ENCODE measurements around the gene FRMPD1.
A peak's percentile ranks its signal among the peaks of the same experiment; 100 is the strongest.
"Not testable (repeated sequence)": the region's sequence is repeated elsewhere in the genome, so short reads cannot be mapped to it uniquely, and the experiment has no call there.

Gene FRMPD1

GRCh38 chr9:37650873-37651768 lies at the start of gene FRMPD1:
FRMPD1 (plus strand) TSS chr9:37650954; CDS start chr9:37692642, 41,688 bp downstream.
- H3K27me3 ChIP-seq (ENCODE audit: low read depth): peaks cover 25% of the 10 kb centered on the region
- H3K4me3 ChIP-seq: peak within 1 kb of the TSS; percentile 42
- in situ Hi-C loops (cut with MboI; ENCODE audit: low sequenced_read_pairs): loop anchor here (5.0 kb wide), 1 partner anchor 51 kb away; no protein-coding TSS in a partner anchor
- H3K36me3 ChIP-seq (replicated peaks): no peaks in the 10 kb centered on the region
- H3K9me3 ChIP-seq: no peaks in the 10 kb centered on the region
- H3K4me1 ChIP-seq: peaks cover 5% of the 10 kb centered on the region; the same call in 1 of the 2 replicates
- peak; percentile 73 to 82 for DNase-seq (ENCODE audit: low spot score in 2 of 2)

- DNase-seq (ENCODE audit: low spot score in 2 of 2); H3K9me3 ChIP-seq; H3K27me3 ChIP-seq (ENCODE audit: low read depth); H3K4me3 ChIP-seq; in situ Hi-C loops (cut with MboI; ENCODE audit: low sequenced_read_pairs); H3K36me3 ChIP-seq (replicated peaks); H3K4me1 ChIP-seq: not testable (repeated sequence)
Observed at GRCh38 chr9:37602061-37602460, 48.7 kb upstream of the FRMPD1 start.

GRCh38 chr9:37602817-37603216 lies 47.9 kb upstream of the FRMPD1 start:
- in situ Hi-C loops (cut with MboI; ENCODE audit: low sequenced_read_pairs): no loop called here
- Histone ChIP-seq H3K9me3 (no peaks in the 10 kb centered on the region), H3K4me3 (no peak overlapping the region), H3K36me3 (replicated peaks) (no peaks in the 10 kb centered on the region), H3K4me1 (peaks cover 9% of the 10 kb centered on the region), H3K27me3 (ENCODE audit: low read depth) (peaks cover 9% of the 10 kb centered on the region)
- no peak for DNase-seq (ENCODE audit: low spot score in 2 of 2)

GRCh38 chr9:37604296-37604695 lies 46.5 kb upstream of the FRMPD1 start:
- Histone ChIP-seq H3K27me3 (ENCODE audit: low read depth) (peaks cover 9% of the 10 kb centered on the region), H3K36me3 (replicated peaks) (no peaks in the 10 kb centered on the region), H3K4me3 (no peak overlapping the region), H3K4me1 (peaks cover 12% of the 10 kb centered on the region), H3K9me3 (no peaks in the 10 kb centered on the region)
- in situ Hi-C loops (cut with MboI; ENCODE audit: low sequenced_read_pairs): no loop called here
- DNase-seq (ENCODE audit: low spot score in 2 of 2): no peak

- Histone ChIP-seq H3K4me3 (no peak overlapping the region), H3K36me3 (replicated peaks) (no peaks in the 10 kb centered on the region), H3K4me1 (peaks cover 18% of the 10 kb centered on the region), H3K9me3 (no peaks in the 10 kb centered on the region), H3K27me3 (ENCODE audit: low read depth) (peaks cover 6% of the 10 kb centered on the region; the same call in 1 of the 2 replicates)
- in situ Hi-C loops (cut with MboI; ENCODE audit: low sequenced_read_pairs): no loop called here
- no peak for DNase-seq (ENCODE audit: low spot score in 2 of 2)
Observed at GRCh38 chr9:37608250-37608649, 42.5 kb upstream of the FRMPD1 start.

- Histone ChIP-seq H3K9me3 (no peaks in the 10 kb centered on the region), H3K4me3 (no peak overlapping the region), H3K27me3 (ENCODE audit: low read depth) (peaks cover 3% of the 10 kb centered on the region; the same call in 1 of the 2 replicates), H3K36me3 (replicated peaks) (no peaks in the 10 kb centered on the region), H3K4me1 (peaks cover 18% of the 10 kb centered on the region)
- DNase-seq (ENCODE audit: low spot score in 2 of 2): no peak
- in situ Hi-C loops (cut with MboI; ENCODE audit: low sequenced_read_pairs): no loop called here
Observed at GRCh38 chr9:37609735-37610397, 40.9 kb upstream of the FRMPD1 start.

GRCh38 chr9:37611014-37611413 lies 39.7 kb upstream of the FRMPD1 start:
- DNase-seq (ENCODE audit: low spot score in 2 of 2): no peak
- in situ Hi-C loops (cut with MboI; ENCODE audit: low sequenced_read_pairs): no loop called here
- Histone ChIP-seq H3K9me3 (no peaks in the 10 kb centered on the region), H3K4me1 (peaks cover 18% of the 10 kb centered on the region), H3K36me3 (replicated peaks) (no peaks in the 10 kb centered on the region), H3K4me3 (no peak overlapping the region), H3K27me3 (ENCODE audit: low read depth) (peaks cover 3% of the 10 kb centered on the region; the same call in 1 of the 2 replicates)

- Histone ChIP-seq H3K9me3 (no peaks in the 10 kb centered on the region), H3K4me1 (peaks cover 17% of the 10 kb centered on the region), H3K4me3 (no peak overlapping the region), H3K27me3 (ENCODE audit: low read depth) (peaks cover 3% of the 10 kb centered on the region; the same call in 1 of the 2 replicates), H3K36me3 (replicated peaks) (no peaks in the 10 kb centered on the region)
- in situ Hi-C loops (cut with MboI; ENCODE audit: low sequenced_read_pairs): no loop called here
- DNase-seq (ENCODE audit: low spot score in 2 of 2): no peak
Observed at GRCh38 chr9:37611961-37612360, 38.8 kb upstream of the FRMPD1 start.

GRCh38 chr9:37617161-37617560 lies 33.6 kb upstream of the FRMPD1 start:
- no peaks in the 10 kb centered on the region for H3K9me3 ChIP-seq
- in situ Hi-C loops (cut with MboI; ENCODE audit: low sequenced_read_pairs): no loop called here
- DNase-seq (ENCODE audit: low spot score in 2 of 2): no peak

GRCh38 chr9:37617832-37618231 lies 32.9 kb upstream of the FRMPD1 start:
- Histone ChIP-seq H3K4me1 (no peaks in the 10 kb centered on the region; the same call in 1 of the 2 replicates), H3K36me3 (replicated peaks) (no peaks in the 10 kb centered on the region), H3K9me3 (no peaks in the 10 kb centered on the region), H3K27me3 (ENCODE audit: low read depth) (no peaks in the 10 kb centered on the region), H3K4me3 (no peak overlapping the region)
- no peak for DNase-seq (ENCODE audit: low spot score in 2 of 2)
- in situ Hi-C loops (cut with MboI; ENCODE audit: low sequenced_read_pairs): no loop called here

More at GRCh38 chr9:37617161-37617560, 33.6 kb upstream of the FRMPD1 start:
- no peaks in the 10 kb centered on the region; the same call in 1 of the 2 replicates for H3K4me1 ChIP-seq
- H3K4me3 ChIP-seq: no peak overlapping the region
- no peaks in the 10 kb centered on the region for H3K27me3 ChIP-seq (ENCODE audit: low read depth)
- no peaks in the 10 kb centered on the region for H3K36me3 ChIP-seq (replicated peaks)

GRCh38 chr9:37618817-37619216 lies 31.9 kb upstream of the FRMPD1 start:
- Histone ChIP-seq H3K27me3 (ENCODE audit: low read depth) (no peaks in the 10 kb centered on the region), H3K4me1 (no peaks in the 10 kb centered on the region; the same call in 1 of the 2 replicates), H3K36me3 (replicated peaks) (no peaks in the 10 kb centered on the region), H3K9me3 (no peaks in the 10 kb centered on the region), H3K4me3 (no peak overlapping the region)
- no peak for DNase-seq (ENCODE audit: low spot score in 2 of 2)
- in situ Hi-C loops (cut with MboI; ENCODE audit: low sequenced_read_pairs): no loop called here

- H3K9me3 ChIP-seq: no peaks in the 10 kb centered on the region
- no peak overlapping the region for H3K4me3 ChIP-seq
- in situ Hi-C loops (cut with MboI; ENCODE audit: low sequenced_read_pairs): no loop called here
- DNase-seq (ENCODE audit: low spot score in 2 of 2): no peak
- H3K4me1 ChIP-seq: no peaks in the 10 kb centered on the region; the same call in 1 of the 2 replicates
- no peaks in the 10 kb centered on the region for H3K27me3 ChIP-seq (ENCODE audit: low read depth)
- no peaks in the 10 kb centered on the region for H3K36me3 ChIP-seq (replicated peaks)
Observed at GRCh38 chr9:37619806-37620205, 30.9 kb upstream of the FRMPD1 start.

- H3K9me3 ChIP-seq: no peaks in the 10 kb centered on the region
- no peaks in the 10 kb centered on the region for H3K36me3 ChIP-seq (replicated peaks)
- H3K4me3 ChIP-seq: no peak overlapping the region
- DNase-seq (ENCODE audit: low spot score in 2 of 2): no peak
- H3K4me1 ChIP-seq: no peaks in the 10 kb centered on the region; the same call in 1 of the 2 replicates
- in situ Hi-C loops (cut with MboI; ENCODE audit: low sequenced_read_pairs): no loop called here
- no peaks in the 10 kb centered on the region for H3K27me3 ChIP-seq (ENCODE audit: low read depth)
Observed at GRCh38 chr9:37620396-37620795, 30.4 kb upstream of the FRMPD1 start.

All from HAP-1 (cell line).